OCI-LY1 (cell line): ENCODE data around the gene CYP2S1.

Source experiments
- H2AFZ ChIP-seq: fragments of 200-600 bp; sonication (generic), shearing (Covaris generic); 2 replicates; pipeline ENCODE4 v1.6.0; 2014; ENCODE audit warnings: antibody characterized with exemption, mild to moderate bottlenecking, low read length
- H3F3A ChIP-seq: fragments of 200-600 bp; sonication (generic), shearing (Covaris generic); 2 replicates; pipeline ENCODE4 v1.6.0; 2014; ENCODE audit warnings: mild to moderate bottlenecking, antibody characterized with exemption, low read length, moderate library complexity; ENCODE audit not compliant: insufficient read depth
- H3K27ac ChIP-seq: fragments of 200-600 bp; sonication (generic); 2 replicates; pipeline ENCODE4 v1.5.1; 2014; ENCODE audit warnings: low read length, mixed run types, mild to moderate bottlenecking, low read depth; ENCODE audit not compliant: poor library complexity, severe bottlenecking
- H3K27me3 ChIP-seq: fragments of 200-600 bp; sonication (generic); 2 replicates; pipeline ENCODE4 v1.6.0; 2014; ENCODE audit warnings: antibody characterized with exemption, mild to moderate bottlenecking, low read length, moderate library complexity; ENCODE audit not compliant: insufficient read depth
- H3K36me3 ChIP-seq: fragments of 200-600 bp; sonication (generic); 2 replicates; pipeline ENCODE4 v1.6.1; 2014; ENCODE audit warnings: mild to moderate bottlenecking, antibody characterized with exemption, low read length, moderate library complexity, mixed read lengths; ENCODE audit not compliant: insufficient read depth
- H3K4me1 ChIP-seq: fragments of 200-600 bp; sonication (generic); 2 replicates; pipeline ENCODE4 v1.5.1; 2014; ENCODE audit warnings: mild to moderate bottlenecking, low read length, moderate library complexity; ENCODE audit not compliant: insufficient read depth, severe bottlenecking
- H3K4me2 ChIP-seq: fragments of 200-600 bp; sonication (generic), shearing (Covaris generic); 2 replicates; pipeline ENCODE4 v1.6.1; 2014; ENCODE audit warnings: low read length
- H3K4me3 ChIP-seq: fragments of 200-600 bp; sonication (generic); 2 replicates; pipeline ENCODE4 v1.5.1; 2014; ENCODE audit warnings: low read length, low read depth, mild to moderate bottlenecking, mixed read lengths; ENCODE audit not compliant: poor library complexity, severe bottlenecking
- H3K79me2 ChIP-seq: fragments of 200-600 bp; shearing (Covaris generic); 2 replicates; pipeline ENCODE4 v1.6.1; 2016; ENCODE audit warnings: mixed run types, low read length, mixed read lengths; ENCODE audit not compliant: insufficient read depth
- H3K9ac ChIP-seq: fragments of 200-600 bp; sonication (generic), shearing (Covaris generic); 2 replicates; pipeline ENCODE4 v1.6.1; 2014; ENCODE audit warnings: mild to moderate bottlenecking, low read length, mixed read lengths
- H3K9me2 ChIP-seq: fragments of 200-600 bp; sonication (generic), shearing (Covaris generic); 2 replicates; pipeline ENCODE4 v1.6.1; 2014; ENCODE audit warnings: low read depth, mild to moderate bottlenecking, low read length, mixed read lengths
- H3K9me3 ChIP-seq: fragments of 200-600 bp; shearing (Covaris generic); 2 replicates; pipeline ENCODE4 v1.6.1; 2014; ENCODE audit warnings: low read length, mixed read lengths
- H4K20me1 ChIP-seq: fragments of 200-600 bp; sonication (generic), shearing (Covaris generic); 2 replicates; pipeline ENCODE4 v1.6.0; 2016; ENCODE audit warnings: mild to moderate bottlenecking, low read length; ENCODE audit not compliant: insufficient read depth
- CTCF ChIP-seq: fragments of 200-600 bp; sonication (generic), shearing (Covaris generic); IDR thresholded peaks from 2 replicates; pipeline ENCODE4 v1.5.1; 2017; ENCODE audit warnings: mild to moderate bottlenecking, antibody characterized with exemption, low read length, moderate library complexity, mixed read lengths
- EZH2 ChIP-seq: fragments of 200-600 bp; sonication (generic), shearing (Covaris generic); IDR thresholded peaks from 2 replicates; pipeline ENCODE4 v1.8.0; 2017; ENCODE audit warnings: borderline replicate concordance, mixed run types, mild to moderate bottlenecking, antibody characterized with exemption, low read length, moderate library complexity, mixed read lengths

The CYP2S1 gene

GRCh38 chr19:41232686-41233085, 39.7 kb downstream of the CYP2S1 start:
- Histone ChIP-seq H3K4me3 (no peak overlapping the region), H3K4me2 (no peak overlapping the region), H3F3A (no peaks in the 10 kb centered on the region), H3K9me3 (no peaks in the 10 kb centered on the region), H4K20me1 (no peaks in the 10 kb centered on the region), H3K9ac (no peak overlapping the region), H3K27ac (no peak overlapping the region), H3K4me1 (no peaks in the 10 kb centered on the region), H3K79me2 (no peaks in the 10 kb centered on the region), H3K27me3 (no peaks in the 10 kb centered on the region), H3K36me3 (no peaks in the 10 kb centered on the region), H3K9me2 (no peaks in the 10 kb centered on the region), H2AFZ (no peak overlapping the region)
- no peak for TF ChIP-seq CTCF
- TF ChIP-seq EZH2: no peak

GRCh38 chr19:41233748-41234240, 40.8 kb downstream of the CYP2S1 start:
- Histone ChIP-seq H3K27ac (no peak overlapping the region), H3K9ac (no peak overlapping the region), H3K36me3 (no peaks in the 10 kb centered on the region), H3K4me1 (no peaks in the 10 kb centered on the region), H4K20me1 (no peaks in the 10 kb centered on the region), H3F3A (no peaks in the 10 kb centered on the region), H3K27me3 (no peaks in the 10 kb centered on the region), H3K9me2 (no peaks in the 10 kb centered on the region), H3K4me2 (no peak overlapping the region), H3K79me2 (no peaks in the 10 kb centered on the region), H3K9me3 (no peaks in the 10 kb centered on the region), H2AFZ (no peak overlapping the region), H3K4me3 (no peak overlapping the region)
- TF ChIP-seq EZH2 (no peak), CTCF (no peak)

GRCh38 chr19:41234512-41235168, 41.6 kb downstream of the CYP2S1 start:
- H3K9me2 ChIP-seq: no peaks in the 10 kb centered on the region
- no peaks in the 10 kb centered on the region for H4K20me1 ChIP-seq
- H3K27ac ChIP-seq: no peak overlapping the region
- H3K36me3 ChIP-seq: no peaks in the 10 kb centered on the region
- no peaks in the 10 kb centered on the region for H3K79me2 ChIP-seq
- H3K4me2 ChIP-seq: no peak overlapping the region
- no peaks in the 10 kb centered on the region for H3F3A ChIP-seq
- no peaks in the 10 kb centered on the region for H3K9me3 ChIP-seq
- H3K4me3 ChIP-seq: no peak overlapping the region
- H3K27me3 ChIP-seq: no peaks in the 10 kb centered on the region
- H3K9ac ChIP-seq: no peak overlapping the region
- H2AFZ ChIP-seq: no peak overlapping the region
- H3K4me1 ChIP-seq: no peaks in the 10 kb centered on the region
- TF ChIP-seq CTCF (no peak), EZH2 (no peak)
